Stomach (tissue), 4 donors: ENCODE results near the gene DHRSX.

Experiments used
- POLR2AphosphoS5 ChIP-seq, 3 donors: sonication (generic); formaldehyde crosslinking; IDR thresholded peaks; one replicate each; pipeline ENCODE4 v1.6.1; 2016; ENCODE audit warnings: antibody characterized with exemption in 3 of 3
- TF ChIP-seq, protein P1 (sequence below), 7 experiments: fragments of 450-650 bp in 4 of 7; fragments of 200-600 bp in 3 of 7; sonication (generic) in 3 of 7; IDR thresholded peaks; one replicate each; pipeline ENCODE4 v1.5.1; 2016 to 2019; ENCODE audit warnings: antibody characterized with exemption in 7 of 7, control low read depth in 2 of 7, mild to moderate bottlenecking in 1 of 7

DNA sequence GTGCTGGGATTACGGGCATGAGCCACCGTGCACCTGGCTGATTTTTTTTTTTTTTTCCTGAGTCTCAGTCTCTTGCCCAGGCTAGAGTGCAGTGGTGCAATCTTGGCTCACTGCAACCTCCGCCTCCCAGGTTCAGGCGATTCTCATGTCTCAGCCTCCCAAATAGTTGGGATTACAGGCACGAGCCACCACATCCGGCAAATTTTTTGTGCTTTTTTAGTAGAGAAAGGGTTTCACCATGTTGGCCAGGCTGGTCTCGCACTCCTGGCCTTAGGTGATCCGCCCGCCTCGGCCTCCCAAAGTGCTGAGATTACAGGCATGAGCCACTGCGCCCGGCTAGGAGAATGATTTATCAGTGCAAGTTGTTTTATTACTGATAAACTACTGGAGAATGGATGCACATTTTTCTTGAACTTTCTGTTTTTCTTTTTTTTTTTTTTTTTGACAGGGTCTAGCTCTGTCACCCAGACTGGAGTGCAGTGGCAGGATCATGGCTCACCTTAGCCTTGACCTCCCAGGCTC is 39.7 kb upstream of the DHRSX start:
- TF ChIP-seq, protein P1, sequence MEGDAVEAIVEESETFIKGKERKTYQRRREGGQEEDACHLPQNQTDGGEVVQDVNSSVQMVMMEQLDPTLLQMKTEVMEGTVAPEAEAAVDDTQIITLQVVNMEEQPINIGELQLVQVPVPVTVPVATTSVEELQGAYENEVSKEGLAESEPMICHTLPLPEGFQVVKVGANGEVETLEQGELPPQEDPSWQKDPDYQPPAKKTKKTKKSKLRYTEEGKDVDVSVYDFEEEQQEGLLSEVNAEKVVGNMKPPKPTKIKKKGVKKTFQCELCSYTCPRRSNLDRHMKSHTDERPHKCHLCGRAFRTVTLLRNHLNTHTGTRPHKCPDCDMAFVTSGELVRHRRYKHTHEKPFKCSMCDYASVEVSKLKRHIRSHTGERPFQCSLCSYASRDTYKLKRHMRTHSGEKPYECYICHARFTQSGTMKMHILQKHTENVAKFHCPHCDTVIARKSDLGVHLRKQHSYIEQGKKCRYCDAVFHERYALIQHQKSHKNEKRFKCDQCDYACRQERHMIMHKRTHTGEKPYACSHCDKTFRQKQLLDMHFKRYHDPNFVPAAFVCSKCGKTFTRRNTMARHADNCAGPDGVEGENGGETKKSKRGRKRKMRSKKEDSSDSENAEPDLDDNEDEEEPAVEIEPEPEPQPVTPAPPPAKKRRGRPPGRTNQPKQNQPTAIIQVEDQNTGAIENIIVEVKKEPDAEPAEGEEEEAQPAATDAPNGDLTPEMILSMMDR (IDR thresholded peaks at IDR 0.05): no peak
- no peak for TF ChIP-seq POLR2AphosphoS5 (IDR thresholded peaks at IDR 0.05)
